Liver (tissue), 9 donors: ENCODE results near the gene DMD. TPM values are rescaled to one million over a fixed set of nuclear protein-coding genes. Genes with fewer than 3 reads are reported as not detected.

Experiments used
- DNase-seq: peaks from one replicate; pipeline ENCODE4 v3.0.0-alpha.2; 2017; ENCODE audit warnings: low spot score
- H3K27ac ChIP-seq, 2 donors: one replicate each; pipeline ENCODE4 v1.7.0; 2013; ENCODE audit warnings: inconsistent platforms in 2 of 2, low read length in 2 of 2, control low read depth in 1 of 2, low read depth in 1 of 2, mild to moderate bottlenecking in 1 of 2
- H3K27me3 ChIP-seq, 4 donors: one replicate each; pipeline versions ENCODE4 v1.6.1 to v1.7.0; 2013; ENCODE audit warnings: low read length in 3 of 4, inconsistent platforms in 1 of 4, mild to moderate bottlenecking in 1 of 4, moderate library complexity in 1 of 4; ENCODE audit not compliant: control insufficient read depth in 4 of 4, insufficient read depth in 4 of 4
- H3K36me3 ChIP-seq, 4 donors: one replicate each; pipeline versions ENCODE4 v1.6.1 to v1.7.0; 2013; ENCODE audit warnings: low read length in 3 of 4, mild to moderate bottlenecking in 3 of 4, low read depth in 1 of 4, moderate library complexity in 1 of 4; ENCODE audit not compliant: control insufficient read depth in 4 of 4, insufficient read depth in 3 of 4
- H3K4me1 ChIP-seq, 4 donors: one replicate each; pipeline versions ENCODE4 v1.6.1 to v1.7.0; 2013; ENCODE audit warnings: low read length in 3 of 4, mild to moderate bottlenecking in 3 of 4, moderate library complexity in 1 of 4; ENCODE audit not compliant: control insufficient read depth in 4 of 4, insufficient read depth in 4 of 4
- H3K4me3 ChIP-seq, 3 donors: one replicate each; pipeline versions ENCODE4 v1.6.1 to v1.7.0; 2013; ENCODE audit warnings: low read length in 3 of 3, control low read depth in 1 of 3, low read depth in 1 of 3, mild to moderate bottlenecking in 1 of 3
- H3K9ac ChIP-seq, 2 donors: one replicate each; pipeline ENCODE4 v1.7.0; 2013; ENCODE audit warnings: low read length in 2 of 2, mild to moderate bottlenecking in 2 of 2, moderate library complexity in 2 of 2, control low read depth in 1 of 2, low read depth in 1 of 2
- H3K9me3 ChIP-seq, 4 donors: one replicate each; pipeline versions ENCODE4 v1.6.1 to v1.7.0; 2013; ENCODE audit warnings: low read length in 3 of 4; ENCODE audit not compliant: control insufficient read depth in 4 of 4
- EGR1 ChIP-seq, 2 donors: IDR thresholded peaks; 2 replicates each; pipeline ENCODE4 v1.6.1; 2016 to 2018; ENCODE audit warnings: antibody characterized with exemption in 2 of 2, low read depth in 2 of 2
- FOXA1 ChIP-seq: IDR thresholded peaks from 2 replicates; pipeline ENCODE4 v1.6.1; 2016; ENCODE audit warnings: antibody characterized with exemption
- FOXA2 ChIP-seq: IDR thresholded peaks from 2 replicates; pipeline ENCODE4 v1.6.1; 2016; ENCODE audit warnings: antibody characterized with exemption
- GABPA ChIP-seq, 2 donors: IDR thresholded peaks in 1 of 2; conservative IDR thresholded peaks in 1 of 2; 2 replicates each; pipeline ENCODE4 v1.6.1; 2016; ENCODE audit warnings: antibody characterized with exemption in 2 of 2, mild to moderate bottlenecking in 1 of 2, moderate library complexity in 1 of 2
- HNF4A ChIP-seq, 2 donors: conservative IDR thresholded peaks; 2 replicates each; pipeline ENCODE4 v1.6.1; 2016; ENCODE audit warnings: antibody characterized with exemption in 2 of 2, mild to moderate bottlenecking in 2 of 2
- HNF4G ChIP-seq: IDR thresholded peaks from 2 replicates; pipeline ENCODE4 v1.6.1; 2016; ENCODE audit warnings: antibody characterized with exemption
- JUND ChIP-seq, 2 donors: IDR thresholded peaks; 2 replicates each; pipeline ENCODE4 v1.6.1; 2016; ENCODE audit warnings: antibody characterized with exemption in 2 of 2
- SP1 ChIP-seq: IDR thresholded peaks from 2 replicates; pipeline ENCODE4 v1.6.1; 2018; ENCODE audit warnings: antibody characterized with exemption, mild to moderate bottlenecking
- YY1 ChIP-seq: IDR thresholded peaks from 2 replicates; pipeline ENCODE4 v1.6.1; 2016; ENCODE audit warnings: antibody characterized with exemption, mild to moderate bottlenecking
- WGBS: extraction: QIAGEN DNeasy Blood & Tissue Kit; methylation state at CpG from one replicate; pipeline ENCODE4 v1.1.7; 2013; 5-methylcytosine and 5-hydroxymethylcytosine counted together
- polyA plus RNA-seq, 2 donors: library from polyadenylated mRNA; stranded (reverse) in 1 of 2; unstranded in 1 of 2; fragments of 200-250 nt in 1 of 2; fragments of >200 nt in 1 of 2; fragmentation: Nextera tagmentation in 1 of 2; extraction: Ambion mirVana in 1 of 2; gene quantifications; one replicate each; pipeline versions ENCODE4 v1.2.1 to v1.2.3, GENCODE V29; 2013 to 2015
- total RNA-seq, 2 donors: library from RNA; depleted of rRNA; stranded (reverse); fragments of >200 nt; gene quantifications; one replicate each; pipeline ENCODE4 v1.2.3, GENCODE V29; 2014
- TF ChIP-seq, protein P1 (sequence below): IDR thresholded peaks from 2 replicates; pipeline ENCODE4 v1.6.1; 2016; ENCODE audit warnings: antibody characterized with exemption, mild to moderate bottlenecking
- TF ChIP-seq, protein P2 (sequence below): fragments of 150-350 bp; IDR thresholded peaks from 2 replicates; pipeline ENCODE4 v1.5.1; 2017; ENCODE audit warnings: improper control_type of control experiment, low read depth, low read length; ENCODE audit not compliant: missing input control
- TF ChIP-seq, protein P3 (sequence below): IDR thresholded peaks from 2 replicates; pipeline ENCODE4 v1.6.1; 2016; ENCODE audit warnings: antibody characterized with exemption
- donor health status: healthy.
- donor health status: healthy.
- donor health status: healthy.
- donor health status: healthy.
- donor health status: healthy.

The DMD gene
- total and polyA plus RNA-seq, 4 donors: 14.6 to 61.9 (median 23.9) TPM

DNA sequence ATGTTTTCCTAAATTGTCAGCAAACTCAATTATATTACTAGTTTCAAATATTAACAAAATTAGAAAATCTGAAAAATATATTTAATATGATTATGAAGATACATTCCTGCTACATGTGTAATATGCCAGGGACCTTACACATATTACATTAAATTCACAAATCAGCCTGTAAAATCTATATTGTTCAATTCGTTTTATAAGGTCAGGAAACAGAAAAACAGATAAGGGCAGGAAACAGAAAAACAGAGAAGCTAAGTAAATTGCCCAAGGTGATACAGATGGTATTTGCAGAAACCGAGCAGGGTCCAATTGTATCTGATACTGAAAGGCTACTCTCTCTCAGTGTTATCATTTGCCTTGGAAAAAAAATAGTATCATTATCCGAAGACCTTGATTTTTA, 739.0 kb downstream of the DMD start:
- H3K9me3 ChIP-seq: no peaks in the 10 kb centered on the region
- TF ChIP-seq, protein P1, sequence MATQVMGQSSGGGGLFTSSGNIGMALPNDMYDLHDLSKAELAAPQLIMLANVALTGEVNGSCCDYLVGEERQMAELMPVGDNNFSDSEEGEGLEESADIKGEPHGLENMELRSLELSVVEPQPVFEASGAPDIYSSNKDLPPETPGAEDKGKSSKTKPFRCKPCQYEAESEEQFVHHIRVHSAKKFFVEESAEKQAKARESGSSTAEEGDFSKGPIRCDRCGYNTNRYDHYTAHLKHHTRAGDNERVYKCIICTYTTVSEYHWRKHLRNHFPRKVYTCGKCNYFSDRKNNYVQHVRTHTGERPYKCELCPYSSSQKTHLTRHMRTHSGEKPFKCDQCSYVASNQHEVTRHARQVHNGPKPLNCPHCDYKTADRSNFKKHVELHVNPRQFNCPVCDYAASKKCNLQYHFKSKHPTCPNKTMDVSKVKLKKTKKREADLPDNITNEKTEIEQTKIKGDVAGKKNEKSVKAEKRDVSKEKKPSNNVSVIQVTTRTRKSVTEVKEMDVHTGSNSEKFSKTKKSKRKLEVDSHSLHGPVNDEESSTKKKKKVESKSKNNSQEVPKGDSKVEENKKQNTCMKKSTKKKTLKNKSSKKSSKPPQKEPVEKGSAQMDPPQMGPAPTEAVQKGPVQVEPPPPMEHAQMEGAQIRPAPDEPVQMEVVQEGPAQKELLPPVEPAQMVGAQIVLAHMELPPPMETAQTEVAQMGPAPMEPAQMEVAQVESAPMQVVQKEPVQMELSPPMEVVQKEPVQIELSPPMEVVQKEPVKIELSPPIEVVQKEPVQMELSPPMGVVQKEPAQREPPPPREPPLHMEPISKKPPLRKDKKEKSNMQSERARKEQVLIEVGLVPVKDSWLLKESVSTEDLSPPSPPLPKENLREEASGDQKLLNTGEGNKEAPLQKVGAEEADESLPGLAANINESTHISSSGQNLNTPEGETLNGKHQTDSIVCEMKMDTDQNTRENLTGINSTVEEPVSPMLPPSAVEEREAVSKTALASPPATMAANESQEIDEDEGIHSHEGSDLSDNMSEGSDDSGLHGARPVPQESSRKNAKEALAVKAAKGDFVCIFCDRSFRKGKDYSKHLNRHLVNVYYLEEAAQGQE: no peak
- TF ChIP-seq, protein P2, sequence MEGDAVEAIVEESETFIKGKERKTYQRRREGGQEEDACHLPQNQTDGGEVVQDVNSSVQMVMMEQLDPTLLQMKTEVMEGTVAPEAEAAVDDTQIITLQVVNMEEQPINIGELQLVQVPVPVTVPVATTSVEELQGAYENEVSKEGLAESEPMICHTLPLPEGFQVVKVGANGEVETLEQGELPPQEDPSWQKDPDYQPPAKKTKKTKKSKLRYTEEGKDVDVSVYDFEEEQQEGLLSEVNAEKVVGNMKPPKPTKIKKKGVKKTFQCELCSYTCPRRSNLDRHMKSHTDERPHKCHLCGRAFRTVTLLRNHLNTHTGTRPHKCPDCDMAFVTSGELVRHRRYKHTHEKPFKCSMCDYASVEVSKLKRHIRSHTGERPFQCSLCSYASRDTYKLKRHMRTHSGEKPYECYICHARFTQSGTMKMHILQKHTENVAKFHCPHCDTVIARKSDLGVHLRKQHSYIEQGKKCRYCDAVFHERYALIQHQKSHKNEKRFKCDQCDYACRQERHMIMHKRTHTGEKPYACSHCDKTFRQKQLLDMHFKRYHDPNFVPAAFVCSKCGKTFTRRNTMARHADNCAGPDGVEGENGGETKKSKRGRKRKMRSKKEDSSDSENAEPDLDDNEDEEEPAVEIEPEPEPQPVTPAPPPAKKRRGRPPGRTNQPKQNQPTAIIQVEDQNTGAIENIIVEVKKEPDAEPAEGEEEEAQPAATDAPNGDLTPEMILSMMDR: no peak
- TF ChIP-seq HNF4A (conservative IDR thresholded peaks at IDR 0.05) (no peak), EGR1 (IDR thresholded peaks at IDR 0.05; ENCODE audit: low read depth in 2 of 2) (no peak), JUND (IDR thresholded peaks at IDR 0.05) (no peak), HNF4G (no peak), FOXA2 (no peak), GABPA (IDR thresholded peaks at IDR 0.05 in 1 of 2, conservative IDR thresholded peaks at IDR 0.05 in 1 of 2) (no peak), SP1 (no peak)
- H3K27me3 ChIP-seq: peaks cover 0 to 4% (median 0%) of the 10 kb centered on the region in 4 donors
- H3K9ac ChIP-seq: no peak overlapping the region
- H3K36me3 ChIP-seq: no peaks in the 10 kb centered on the region
- H3K4me1 ChIP-seq: no peaks in the 10 kb centered on the region
- DNase-seq: no peak
- WGBS: 53% methylated on average over 3 of the region's 3 CpGs
- no peak overlapping the region for H3K27ac ChIP-seq
- H3K4me3 ChIP-seq: no peak overlapping the region

DNA sequence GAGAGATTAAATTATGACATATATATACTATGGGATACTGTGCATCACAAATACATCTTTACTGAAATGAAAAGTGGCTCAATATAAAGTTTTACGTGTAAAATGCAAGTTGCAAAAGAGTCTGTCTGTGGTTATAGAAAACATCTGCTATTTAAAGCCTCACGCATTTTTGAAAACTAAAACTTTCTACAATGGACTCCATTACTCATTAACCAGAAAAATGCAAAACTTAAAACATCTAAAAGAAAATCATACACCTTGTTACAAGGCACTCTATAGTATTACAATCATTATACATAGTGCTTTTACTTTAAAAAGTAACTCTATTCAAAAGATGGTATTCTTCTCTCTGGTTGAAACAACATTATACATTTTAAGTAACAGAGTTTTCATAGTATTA, 755.6 kb downstream of the DMD start:
- peaks cover 0 to 3% (median 0%) of the 10 kb centered on the region in 4 donors for H3K27me3 ChIP-seq
- no peaks in the 10 kb centered on the region for H3K4me1 ChIP-seq
- peaks cover 0 to 2% (median 0%) of the 10 kb centered on the region in 4 donors for H3K9me3 ChIP-seq
- H3K27ac ChIP-seq: no peak overlapping the region
- 81% methylated on average over 2 of the region's 2 CpGs for WGBS
- H3K4me3 ChIP-seq: no peak overlapping the region
- no peak for DNase-seq
- no peak for TF ChIP-seq FOXA1
- no peak for TF ChIP-seq HNF4G
- no peak for TF ChIP-seq FOXA2
- no peaks in the 10 kb centered on the region for H3K36me3 ChIP-seq
- H3K9ac ChIP-seq: no peak overlapping the region

DNA sequence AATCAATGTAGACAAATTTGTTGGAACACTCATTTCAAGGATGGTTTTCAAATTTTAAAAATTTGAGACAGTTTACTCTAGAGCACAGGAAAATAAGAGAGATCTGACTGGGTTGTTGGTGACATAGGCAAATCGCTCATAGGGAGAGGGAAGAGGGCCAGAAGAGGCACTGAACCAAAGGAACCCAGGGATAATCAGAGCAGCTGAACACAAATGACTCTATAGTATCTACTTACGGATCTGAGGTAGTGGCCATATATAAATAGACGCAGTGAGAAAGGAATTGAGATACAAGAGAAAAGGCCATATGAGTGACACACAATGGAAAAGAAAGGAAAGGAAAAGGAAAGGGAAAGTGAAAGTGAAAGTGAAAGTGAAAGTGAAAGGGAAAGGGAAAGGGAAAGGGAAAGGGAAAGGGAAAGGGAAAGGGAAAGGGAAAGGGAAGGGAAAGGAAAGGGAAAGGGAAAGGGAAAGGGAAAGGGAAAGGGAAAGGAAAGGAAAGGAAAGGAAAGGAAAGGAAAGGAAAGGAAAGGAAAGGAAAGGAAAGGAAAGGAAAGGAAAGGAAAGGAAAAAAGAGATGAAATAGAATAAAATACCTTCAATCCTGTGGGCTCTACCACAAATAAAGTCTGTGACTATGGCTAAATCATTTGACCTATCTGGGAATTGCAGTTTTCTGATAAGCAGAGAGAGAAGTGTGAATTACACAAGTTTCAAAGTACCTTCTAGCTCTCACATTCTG, 759.2 kb downstream of the DMD start:
- H3K4me1 ChIP-seq: no peaks in the 10 kb centered on the region
- WGBS: 89% methylated on average over 3 of the region's 3 CpGs
- no peak for DNase-seq
- H3K36me3 ChIP-seq: no peaks in the 10 kb centered on the region
- H3K9me3 ChIP-seq: peaks cover 0 to 2% (median 0%) of the 10 kb centered on the region in 4 donors
- no peaks in the 10 kb centered on the region for H3K27me3 ChIP-seq
- H3K9ac ChIP-seq: no peak overlapping the region
- H3K4me3 ChIP-seq: no peak overlapping the region
- no peak overlapping the region for H3K27ac ChIP-seq
- TF ChIP-seq SP1: no peak
- TF ChIP-seq HNF4G: no peak
- TF ChIP-seq, protein P3, sequence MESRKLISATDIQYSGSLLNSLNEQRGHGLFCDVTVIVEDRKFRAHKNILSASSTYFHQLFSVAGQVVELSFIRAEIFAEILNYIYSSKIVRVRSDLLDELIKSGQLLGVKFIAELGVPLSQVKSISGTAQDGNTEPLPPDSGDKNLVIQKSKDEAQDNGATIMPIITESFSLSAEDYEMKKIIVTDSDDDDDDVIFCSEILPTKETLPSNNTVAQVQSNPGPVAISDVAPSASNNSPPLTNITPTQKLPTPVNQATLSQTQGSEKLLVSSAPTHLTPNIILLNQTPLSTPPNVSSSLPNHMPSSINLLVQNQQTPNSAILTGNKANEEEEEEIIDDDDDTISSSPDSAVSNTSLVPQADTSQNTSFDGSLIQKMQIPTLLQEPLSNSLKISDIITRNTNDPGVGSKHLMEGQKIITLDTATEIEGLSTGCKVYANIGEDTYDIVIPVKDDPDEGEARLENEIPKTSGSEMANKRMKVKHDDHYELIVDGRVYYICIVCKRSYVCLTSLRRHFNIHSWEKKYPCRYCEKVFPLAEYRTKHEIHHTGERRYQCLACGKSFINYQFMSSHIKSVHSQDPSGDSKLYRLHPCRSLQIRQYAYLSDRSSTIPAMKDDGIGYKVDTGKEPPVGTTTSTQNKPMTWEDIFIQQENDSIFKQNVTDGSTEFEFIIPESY: no peak
- no peak for TF ChIP-seq JUND (IDR thresholded peaks at IDR 0.05)
- TF ChIP-seq YY1: no peak
- no peak for TF ChIP-seq GABPA (IDR thresholded peaks at IDR 0.05 in 1 of 2, conservative IDR thresholded peaks at IDR 0.05 in 1 of 2)
- TF ChIP-seq, protein P1: no peak
- TF ChIP-seq, protein P2: no peak
